Endothelial cell of umbilical vein (primary cell): Measurements from ENCODE around the gene MYO6. TPM values are rescaled to one million over a fixed set of nuclear protein-coding genes. Genes with fewer than 3 reads are reported as not detected.

Experiments used
- BruUV-seq: library from RNA; stranded (reverse); fragments of 400-500 nt; replicated peaks from 2 replicates; lab custom pipeline; 2021; lab: Mats Ljungman, UMichigan
- CTCF ChIA-PET: fragments of 300-600, 350-600 bp; sonication (Branson Sonifier 250); formaldehyde crosslinking; loops from one replicate; lab custom pipeline; 2021; ENCODE audit warnings: antibody characterized with exemption, inconsistent platforms; lab: Charles Lee
- POLR2A ChIA-PET: fragments of 300-600, 350-600 bp; sonication (Branson Sonifier 250); formaldehyde crosslinking; loops from one replicate; lab custom pipeline; 2021; ENCODE audit warnings: antibody characterized with exemption, inconsistent platforms; lab: Charles Lee
- DNase-seq: peaks from one replicate; pipeline ENCODE4 v3.0.0-alpha.2; 2011; ENCODE audit warnings: low read depth, low spot score
- FAIRE-seq: peaks from 2 replicates; lab custom pipeline; 2011; peaks lifted over from hg19 to GRCh38; lab: Jason Lieb, UNC
- H2AFZ ChIP-seq: 2 replicates; pipeline ENCODE4 v1.6.0; 2012; ENCODE audit warnings: low read depth, low read length, control low read depth, inconsistent platforms
- H3K27ac ChIP-seq: 2 replicates; pipeline ENCODE4 v1.5.1; 2011; ENCODE audit warnings: low read depth, mild to moderate bottlenecking, control low read depth, low read length, moderate library complexity; ENCODE audit not compliant: insufficient read depth
- H3K27me3 ChIP-seq, 2 experiments: 2 replicates each; pipeline versions ENCODE4 v1.6.0 to v1.6.1; 2011; ENCODE audit warnings: low read length in 2 of 2, mixed read lengths in 1 of 2; ENCODE audit not compliant: control insufficient read depth in 2 of 2, insufficient read depth in 2 of 2
- H3K36me3 ChIP-seq, 2 experiments: 2 replicates in 1 of 2; 3 replicates in 1 of 2; pipeline ENCODE4 v1.5.1; 2011; ENCODE audit warnings: low read length in 2 of 2, mild to moderate bottlenecking in 1 of 2, moderate library complexity in 1 of 2; ENCODE audit not compliant: control insufficient read depth in 2 of 2, insufficient read depth in 2 of 2; ENCODE audit errors: extremely low read depth in 1 of 2
- H3K4me1 ChIP-seq: 3 replicates; pipeline ENCODE4 v1.5.1; 2011; ENCODE audit warnings: mild to moderate bottlenecking, low read length; ENCODE audit not compliant: control insufficient read depth, insufficient read depth; ENCODE audit errors: extremely low read depth
- H3K4me2 ChIP-seq: 2 replicates; pipeline ENCODE4 v1.6.1; 2011; ENCODE audit warnings: low read length, control low read depth, mixed read lengths; ENCODE audit not compliant: insufficient read depth
- H3K4me3 ChIP-seq, 3 experiments: fragments of 200-600 bp in 1 of 3; sonication (generic), shearing (Covaris generic) in 1 of 3; replicated peaks in 1 of 3; 2 replicates each; pipeline ENCODE4 v1.5.1; 2011 to 2016; ENCODE audit warnings: control low read depth in 3 of 3, low read length in 3 of 3, mild to moderate bottlenecking in 2 of 3, inconsistent platforms in 1 of 3, low read depth in 1 of 3, moderate library complexity in 1 of 3; ENCODE audit not compliant: insufficient read depth in 1 of 3
- H3K79me2 ChIP-seq: 2 replicates; pipeline ENCODE4 v1.6.0; 2012; ENCODE audit warnings: low read length, inconsistent platforms; ENCODE audit not compliant: control insufficient read depth, insufficient read depth
- H3K9ac ChIP-seq: replicated peaks from 2 replicates; pipeline ENCODE3; 2011; ENCODE audit warnings: low read length, control low read depth; ENCODE audit not compliant: insufficient read depth; ENCODE audit errors: extremely low read depth
- H3K9me1 ChIP-seq: replicated peaks from 3 replicates; pipeline ENCODE4 v1.6.0; 2011; ENCODE audit warnings: mild to moderate bottlenecking, low read length; ENCODE audit not compliant: control insufficient read depth, insufficient read depth; ENCODE audit errors: extremely low read depth
- H3K9me3 ChIP-seq: replicated peaks from 2 replicates; pipeline ENCODE4 v1.5.1; 2012; ENCODE audit warnings: low read length, inconsistent platforms; ENCODE audit not compliant: control insufficient read depth, insufficient read depth
- H4K20me1 ChIP-seq: replicated peaks from 2 replicates; pipeline ENCODE3; 2011; ENCODE audit warnings: mild to moderate bottlenecking, low read length; ENCODE audit not compliant: control insufficient read depth, insufficient read depth; ENCODE audit errors: extremely low read depth
- CTCF ChIP-seq, 2 donors: IDR thresholded peaks; 1 replicate in 1 of 2; 2 replicates in 1 of 2; pipeline ENCODE4 v1.5.1; 2011; ENCODE audit warnings: low read length in 2 of 2, mild to moderate bottlenecking in 2 of 2, moderate library complexity in 2 of 2, control low read depth in 1 of 2, inconsistent platforms in 1 of 2, low read depth in 1 of 2; ENCODE audit not compliant: insufficient read depth in 1 of 2; ENCODE audit errors: extremely low read depth in 1 of 2
- EZH2 ChIP-seq: IDR thresholded peaks from 2 replicates; pipeline ENCODE4 v1.6.1; 2012; ENCODE audit warnings: borderline replicate concordance, low read depth, mild to moderate bottlenecking, moderate library complexity, low read length, inconsistent platforms; ENCODE audit not compliant: severe bottlenecking
- FOS ChIP-seq: IDR thresholded peaks from 2 replicates; pipeline ENCODE4 v1.6.1; 2011; ENCODE audit warnings: mild to moderate bottlenecking, low read length, moderate library complexity, borderline replicate concordance; ENCODE audit not compliant: insufficient read depth
- GATA2 ChIP-seq: IDR thresholded peaks from 2 replicates; pipeline ENCODE4 v1.7.0; 2011; ENCODE audit warnings: low read depth, mild to moderate bottlenecking, moderate library complexity, mixed read lengths, low read length; ENCODE audit not compliant: insufficient read length, insufficient read depth
- JUN ChIP-seq: IDR thresholded peaks from 2 replicates; pipeline ENCODE4 v1.6.1; 2011; ENCODE audit warnings: borderline replicate concordance, low read depth; ENCODE audit not compliant: insufficient read length, insufficient read depth
- MAX ChIP-seq: IDR thresholded peaks from 2 replicates; pipeline ENCODE4 v1.6.1; 2011; ENCODE audit not compliant: insufficient read depth, insufficient read length
- MYC ChIP-seq: IDR thresholded peaks from one replicate; pipeline ENCODE4 v1.6.1; 2011; ENCODE audit warnings: mild to moderate bottlenecking, low read depth, low read length
- POLR2A ChIP-seq: IDR thresholded peaks from 2 replicates; pipeline ENCODE4 v1.6.1; 2012; ENCODE audit warnings: low read depth, mild to moderate bottlenecking, control low read depth, low read length
- POLR2AphosphoS5 ChIP-seq: IDR thresholded peaks from 2 replicates; pipeline ENCODE4 v1.6.1; 2012; ENCODE audit warnings: low read depth, mild to moderate bottlenecking, control low read depth, low read length, moderate library complexity; ENCODE audit not compliant: insufficient read depth
- dilution Hi-C: fragments of 300-500 bp; cut with MboI; formaldehyde crosslinking; loops from one replicate; pipeline ENCODE4 v1.15.0; 2019; ENCODE audit warnings: low sequenced_read_pairs; ENCODE audit not compliant: extremely low pct_ligation_motif_present
- intact Hi-C: fragments of 100-400 bp; cut with micrococcal nuclease; formaldehyde crosslinking; loops from one replicate; pipeline ENCODE4 v1.10.0; 2022
- polyA plus RNA-seq, 4 experiments: library from polyadenylated mRNA; depleted of rRNA in 3 of 4; stranded (reverse) in 3 of 4; unstranded in 1 of 4; fragments of >200 nt; gene quantifications; 2 replicates each; pipeline versions ENCODE4 v1.2.1 to v1.2.3, GENCODE V29; 2011 to 2012; ENCODE audit warnings: missing spikeins in 1 of 4
- total RNA-seq: library from RNA; stranded (reverse); gene quantifications from 2 replicates; pipeline ENCODE4 v1.2.3, GENCODE V29; 2021

MYO6 gene
- total and polyA plus RNA-seq, 2 donors (not counting 3 experiments of a cell fraction or from before 2014, with no cell fraction given): 15.5 to 68.0 TPM

GRCh38 chr6:75863784-75864183 is 114.7 kb downstream of the MYO6 start:
- TF ChIP-seq EZH2: no peak
- TF ChIP-seq POLR2A: no peak
- no peak for TF ChIP-seq FOS
- TF ChIP-seq CTCF (IDR thresholded peaks at IDR 0.05; ENCODE audit: extremely low read depth in 1 of 2, insufficient read depth in 1 of 2, low read depth in 1 of 2, low read length in 2 of 2): no peak
- no peak for TF ChIP-seq MYC
- TF ChIP-seq JUN: no peak
- TF ChIP-seq GATA2: no peak
- no peak for TF ChIP-seq MAX
- no peak for TF ChIP-seq POLR2AphosphoS5
- POLR2A ChIA-PET: no interaction called here
- intact Hi-C loops (no loop called here), dilution Hi-C loops (no loop called here)
- Histone ChIP-seq H3K9me1 (no peaks in the 10 kb centered on the region), H3K9me3 (no peaks in the 10 kb centered on the region), H3K4me1 (no peaks in the 10 kb centered on the region), H2AFZ (no peak overlapping the region), H3K79me2 (no peaks in the 10 kb centered on the region), H3K27me3 (no peaks in the 10 kb centered on the region), H3K27ac (no peak overlapping the region), H4K20me1 (no peaks in the 10 kb centered on the region), H3K36me3 (peaks cover 10 to 30% of the 10 kb centered on the region in 2 experiments), H3K4me2 (no peak overlapping the region), H3K9ac (no peak overlapping the region), H3K4me3 (no peak overlapping the region)
- CTCF ChIA-PET: interaction anchor here (1.5 to 1.8 kb wide), 2 partner anchors 8 to 32 kb away, joined by 3 to 4 read pairs; no protein-coding TSS in a partner anchor
- BruUV-seq: no TSS peak
- FAIRE-seq (no peak), DNase-seq (no peak)
